OCI-LY1 (cell line): ENCODE results near the gene KCNMA1.

Source experiments
- H2AFZ ChIP-seq: fragments of 200-600 bp; sonication (generic), shearing (Covaris generic); 2 replicates; pipeline ENCODE4 v1.6.0; 2014; ENCODE audit warnings: antibody characterized with exemption, mild to moderate bottlenecking, low read length
- H3F3A ChIP-seq: fragments of 200-600 bp; sonication (generic), shearing (Covaris generic); 2 replicates; pipeline ENCODE4 v1.6.0; 2014; ENCODE audit warnings: mild to moderate bottlenecking, antibody characterized with exemption, low read length, moderate library complexity; ENCODE audit not compliant: insufficient read depth
- H3K27ac ChIP-seq: fragments of 200-600 bp; sonication (generic); 2 replicates; pipeline ENCODE4 v1.5.1; 2014; ENCODE audit warnings: low read length, mixed run types, mild to moderate bottlenecking, low read depth; ENCODE audit not compliant: poor library complexity, severe bottlenecking
- H3K27me3 ChIP-seq: fragments of 200-600 bp; sonication (generic); 2 replicates; pipeline ENCODE4 v1.6.0; 2014; ENCODE audit warnings: antibody characterized with exemption, mild to moderate bottlenecking, low read length, moderate library complexity; ENCODE audit not compliant: insufficient read depth
- H3K36me3 ChIP-seq: fragments of 200-600 bp; sonication (generic); 2 replicates; pipeline ENCODE4 v1.6.1; 2014; ENCODE audit warnings: mild to moderate bottlenecking, antibody characterized with exemption, low read length, moderate library complexity, mixed read lengths; ENCODE audit not compliant: insufficient read depth
- H3K4me1 ChIP-seq: fragments of 200-600 bp; sonication (generic); 2 replicates; pipeline ENCODE4 v1.5.1; 2014; ENCODE audit warnings: mild to moderate bottlenecking, low read length, moderate library complexity; ENCODE audit not compliant: insufficient read depth, severe bottlenecking
- H3K4me2 ChIP-seq: fragments of 200-600 bp; sonication (generic), shearing (Covaris generic); 2 replicates; pipeline ENCODE4 v1.6.1; 2014; ENCODE audit warnings: low read length
- H3K4me3 ChIP-seq: fragments of 200-600 bp; sonication (generic); 2 replicates; pipeline ENCODE4 v1.5.1; 2014; ENCODE audit warnings: low read length, low read depth, mild to moderate bottlenecking, mixed read lengths; ENCODE audit not compliant: poor library complexity, severe bottlenecking
- H3K79me2 ChIP-seq: fragments of 200-600 bp; shearing (Covaris generic); 2 replicates; pipeline ENCODE4 v1.6.1; 2016; ENCODE audit warnings: mixed run types, low read length, mixed read lengths; ENCODE audit not compliant: insufficient read depth
- H3K9ac ChIP-seq: fragments of 200-600 bp; sonication (generic), shearing (Covaris generic); 2 replicates; pipeline ENCODE4 v1.6.1; 2014; ENCODE audit warnings: mild to moderate bottlenecking, low read length, mixed read lengths
- H3K9me2 ChIP-seq: fragments of 200-600 bp; sonication (generic), shearing (Covaris generic); 2 replicates; pipeline ENCODE4 v1.6.1; 2014; ENCODE audit warnings: low read depth, mild to moderate bottlenecking, low read length, mixed read lengths
- H3K9me3 ChIP-seq: fragments of 200-600 bp; shearing (Covaris generic); 2 replicates; pipeline ENCODE4 v1.6.1; 2014; ENCODE audit warnings: low read length, mixed read lengths
- H4K20me1 ChIP-seq: fragments of 200-600 bp; sonication (generic), shearing (Covaris generic); 2 replicates; pipeline ENCODE4 v1.6.0; 2016; ENCODE audit warnings: mild to moderate bottlenecking, low read length; ENCODE audit not compliant: insufficient read depth
- EZH2 ChIP-seq: fragments of 200-600 bp; sonication (generic), shearing (Covaris generic); IDR thresholded peaks from 2 replicates; pipeline ENCODE4 v1.8.0; 2017; ENCODE audit warnings: borderline replicate concordance, mixed run types, mild to moderate bottlenecking, antibody characterized with exemption, low read length, moderate library complexity, mixed read lengths
- TF ChIP-seq, protein P1 (sequence below): fragments of 200-600 bp; sonication (generic), shearing (Covaris generic); IDR thresholded peaks from 2 replicates; pipeline ENCODE4 v1.5.1; 2017; ENCODE audit warnings: mild to moderate bottlenecking, antibody characterized with exemption, low read length, moderate library complexity, mixed read lengths

Gene KCNMA1

GRCh38 chr10:77245953-77246352, 391.7 kb downstream of the KCNMA1 start:
- Histone ChIP-seq H3K4me1 (no peaks in the 10 kb centered on the region), H2AFZ (no peak overlapping the region), H3K9ac (no peak overlapping the region), H4K20me1 (no peaks in the 10 kb centered on the region), H3K27ac (no peak overlapping the region), H3K4me2 (no peak overlapping the region), H3K36me3 (no peaks in the 10 kb centered on the region), H3K4me3 (no peak overlapping the region), H3F3A (no peaks in the 10 kb centered on the region), H3K79me2 (no peaks in the 10 kb centered on the region), H3K9me3 (no peaks in the 10 kb centered on the region), H3K9me2 (no peaks in the 10 kb centered on the region), H3K27me3 (no peaks in the 10 kb centered on the region)
- TF ChIP-seq, protein P1, sequence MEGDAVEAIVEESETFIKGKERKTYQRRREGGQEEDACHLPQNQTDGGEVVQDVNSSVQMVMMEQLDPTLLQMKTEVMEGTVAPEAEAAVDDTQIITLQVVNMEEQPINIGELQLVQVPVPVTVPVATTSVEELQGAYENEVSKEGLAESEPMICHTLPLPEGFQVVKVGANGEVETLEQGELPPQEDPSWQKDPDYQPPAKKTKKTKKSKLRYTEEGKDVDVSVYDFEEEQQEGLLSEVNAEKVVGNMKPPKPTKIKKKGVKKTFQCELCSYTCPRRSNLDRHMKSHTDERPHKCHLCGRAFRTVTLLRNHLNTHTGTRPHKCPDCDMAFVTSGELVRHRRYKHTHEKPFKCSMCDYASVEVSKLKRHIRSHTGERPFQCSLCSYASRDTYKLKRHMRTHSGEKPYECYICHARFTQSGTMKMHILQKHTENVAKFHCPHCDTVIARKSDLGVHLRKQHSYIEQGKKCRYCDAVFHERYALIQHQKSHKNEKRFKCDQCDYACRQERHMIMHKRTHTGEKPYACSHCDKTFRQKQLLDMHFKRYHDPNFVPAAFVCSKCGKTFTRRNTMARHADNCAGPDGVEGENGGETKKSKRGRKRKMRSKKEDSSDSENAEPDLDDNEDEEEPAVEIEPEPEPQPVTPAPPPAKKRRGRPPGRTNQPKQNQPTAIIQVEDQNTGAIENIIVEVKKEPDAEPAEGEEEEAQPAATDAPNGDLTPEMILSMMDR, result no peak
- no peak for TF ChIP-seq EZH2

GRCh38 chr10:77244746-77245145, 392.9 kb downstream of the KCNMA1 start:
- Histone ChIP-seq H3K4me2 (no peak overlapping the region), H3K9me2 (no peaks in the 10 kb centered on the region), H2AFZ (no peak overlapping the region), H3K9ac (no peak overlapping the region), H3F3A (no peaks in the 10 kb centered on the region), H3K27ac (no peak overlapping the region), H3K27me3 (no peaks in the 10 kb centered on the region), H3K4me3 (no peak overlapping the region), H3K79me2 (no peaks in the 10 kb centered on the region), H3K36me3 (no peaks in the 10 kb centered on the region), H4K20me1 (no peaks in the 10 kb centered on the region), H3K9me3 (no peaks in the 10 kb centered on the region), H3K4me1 (no peaks in the 10 kb centered on the region)
- TF ChIP-seq, protein P1, result no peak
- no peak for TF ChIP-seq EZH2

DNA sequence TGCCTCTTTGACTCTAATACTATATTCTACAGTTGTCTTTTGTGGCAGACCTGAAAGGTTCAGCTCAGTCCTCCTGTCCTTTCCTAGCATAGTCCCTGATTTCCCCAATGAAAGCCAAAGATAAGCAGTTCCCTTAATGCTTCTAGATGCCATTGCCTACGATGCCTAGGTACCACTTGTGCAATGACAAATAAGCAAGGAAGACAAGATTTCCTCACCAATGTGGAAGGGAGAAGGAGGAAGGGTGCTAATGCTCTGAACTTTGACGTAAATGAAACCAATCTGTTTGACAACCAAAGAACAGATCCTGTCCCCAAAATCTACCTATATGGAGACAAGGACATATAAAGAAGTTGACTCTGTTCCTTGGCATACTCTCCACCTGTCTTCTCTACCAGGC, 393.3 kb downstream of the KCNMA1 start:
- Histone ChIP-seq H3K4me2 (no peak overlapping the region), H4K20me1 (no peaks in the 10 kb centered on the region), H3K27ac (no peak overlapping the region), H3K27me3 (no peaks in the 10 kb centered on the region), H2AFZ (no peak overlapping the region), H3K9me2 (no peaks in the 10 kb centered on the region), H3K9ac (no peak overlapping the region), H3K4me1 (no peaks in the 10 kb centered on the region), H3F3A (no peaks in the 10 kb centered on the region), H3K9me3 (no peaks in the 10 kb centered on the region), H3K36me3 (no peaks in the 10 kb centered on the region), H3K4me3 (no peak overlapping the region), H3K79me2 (no peaks in the 10 kb centered on the region)
- TF ChIP-seq, protein P1, result no peak
- TF ChIP-seq EZH2, result no peak
